GM19324 (cell line): ENCODE data around the gene HBEGF.

Experiments used
- ATAC-seq: cut with Tn5 transposase; IDR thresholded peaks from one replicate; pipeline ENCODE4 v1.9.1; 2021; ENCODE audit warnings: mild to moderate bottlenecking, moderate library complexity; ENCODE audit not compliant: unreplicated experiment, low FRiP score

The HBEGF gene

DNA sequence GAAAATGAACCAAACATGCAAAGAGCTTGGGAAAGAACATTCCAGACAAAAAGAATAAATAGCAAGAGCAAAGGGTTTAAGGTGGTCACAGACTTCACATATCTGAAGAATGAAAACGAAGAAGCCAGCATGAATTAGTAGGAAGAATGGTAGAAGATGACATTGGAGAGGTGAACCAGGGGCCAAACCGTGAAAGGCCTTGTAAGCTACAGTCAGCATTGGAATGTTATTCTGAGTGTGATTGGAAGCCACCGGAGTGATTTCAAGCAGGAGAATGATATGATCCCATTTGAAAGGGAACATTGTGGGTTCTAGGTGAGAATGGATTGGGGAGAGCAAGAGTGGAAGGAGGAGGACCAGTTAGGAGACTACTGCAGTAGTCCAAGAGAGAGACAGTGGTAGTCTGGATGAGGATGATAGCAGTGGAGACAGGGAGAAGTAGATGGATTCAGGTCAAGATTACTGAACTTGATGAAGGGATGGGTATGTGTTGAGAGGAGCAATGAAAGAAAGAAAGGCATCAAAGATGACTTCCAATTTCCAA lies 36.6 kb downstream of the HBEGF start:
- no peak for ATAC-seq

GRCh38 chr5:140305471-140305870 lies 40.9 kb downstream of the HBEGF start:
- no peak for ATAC-seq

DNA sequence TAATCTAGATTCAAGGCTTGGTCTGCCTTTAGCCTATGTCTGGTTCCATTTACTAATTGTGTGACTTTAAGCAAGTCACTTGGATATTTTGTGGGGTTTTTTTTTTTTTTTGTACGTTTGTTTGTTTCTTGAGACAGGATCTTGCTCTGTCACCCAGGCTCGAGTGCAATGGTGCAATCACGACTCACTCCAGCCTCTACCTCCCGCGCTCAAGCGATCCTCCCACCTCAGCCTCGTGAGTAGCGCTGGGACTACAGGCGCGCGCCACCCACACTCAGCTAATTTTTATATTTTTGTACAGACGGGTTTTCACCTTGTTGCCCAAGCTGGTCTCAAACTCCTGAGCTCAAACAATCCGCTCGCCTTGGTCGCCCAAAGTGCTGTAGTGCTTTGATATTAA lies 42.4 kb downstream of the HBEGF start:
- no peak for ATAC-seq

DNA sequence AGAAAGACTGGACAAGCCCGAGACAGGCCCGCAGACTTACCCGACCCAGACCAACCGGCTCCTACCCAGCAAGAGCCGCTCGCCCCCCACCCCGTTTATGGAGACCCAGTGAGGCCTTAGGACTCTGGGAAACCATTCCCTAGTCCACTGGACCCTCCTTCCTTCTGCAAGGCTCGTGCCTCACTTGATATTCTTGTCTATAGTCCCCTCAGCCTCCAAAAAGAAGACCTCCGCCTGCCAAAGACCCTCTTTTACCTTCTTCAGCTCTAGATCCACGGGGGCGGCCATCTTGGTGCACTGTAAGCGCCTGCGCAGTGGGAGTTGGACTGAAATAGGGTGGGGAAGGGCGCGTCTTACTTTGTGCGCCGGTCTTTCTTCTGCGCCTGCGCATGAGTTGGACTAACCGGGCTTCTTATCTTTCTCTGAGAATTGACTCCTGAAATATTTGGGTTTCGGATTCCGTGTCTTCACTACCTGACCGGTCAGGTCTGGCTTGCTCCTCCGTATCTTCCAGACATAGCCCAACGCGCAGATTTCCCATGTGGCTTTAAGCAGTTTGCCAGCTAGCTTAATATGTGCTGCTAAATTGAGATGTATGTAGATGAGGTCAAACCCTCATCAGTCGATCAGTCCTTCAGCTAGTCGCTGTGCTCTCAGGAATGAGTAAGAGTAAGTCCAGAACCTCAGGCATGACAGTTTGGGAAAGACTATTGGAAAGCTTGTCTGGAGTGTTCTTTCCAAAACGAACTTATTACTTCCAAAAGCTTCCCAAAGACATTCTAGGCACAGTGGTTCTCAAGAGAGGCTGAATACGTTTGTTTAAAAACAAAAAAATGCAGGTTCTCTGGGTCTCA lies 43.4 kb downstream of the HBEGF start, which contains the start of gene PFDN1:
Gene PFDN1 (minus strand): TSS at position 316 of the 854 bp plus-strand sequence. CDS start 28 bp downstream, at position 288.
- ATAC-seq: peak; percentile 95

GRCh38 chr5:140301136-140301535 lies 45.3 kb downstream of the HBEGF start:
- ATAC-seq: no peak

DNA sequence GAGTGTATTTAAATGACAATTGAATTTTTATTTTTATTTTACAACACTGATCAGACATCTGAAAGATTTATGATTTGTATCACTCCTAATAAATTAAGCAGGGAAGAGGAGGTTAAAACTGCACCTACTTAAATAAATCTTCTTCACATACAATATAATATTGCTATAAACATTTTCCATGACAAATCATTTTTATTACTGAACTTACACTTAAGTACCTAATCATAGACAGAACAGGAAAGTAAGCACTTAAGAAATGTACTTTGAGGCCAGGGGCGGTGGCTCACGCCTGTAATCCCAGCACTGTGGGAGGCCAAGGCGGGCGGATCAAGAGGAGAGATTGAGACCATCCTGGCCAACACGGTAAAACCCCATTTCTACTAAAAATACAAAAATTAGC lies 47.3 kb downstream of the HBEGF start:
- ATAC-seq: no peak

- no peak for ATAC-seq
Measured at GRCh38 chr5:140298183-140298601, 48.2 kb downstream of the HBEGF start.

DNA sequence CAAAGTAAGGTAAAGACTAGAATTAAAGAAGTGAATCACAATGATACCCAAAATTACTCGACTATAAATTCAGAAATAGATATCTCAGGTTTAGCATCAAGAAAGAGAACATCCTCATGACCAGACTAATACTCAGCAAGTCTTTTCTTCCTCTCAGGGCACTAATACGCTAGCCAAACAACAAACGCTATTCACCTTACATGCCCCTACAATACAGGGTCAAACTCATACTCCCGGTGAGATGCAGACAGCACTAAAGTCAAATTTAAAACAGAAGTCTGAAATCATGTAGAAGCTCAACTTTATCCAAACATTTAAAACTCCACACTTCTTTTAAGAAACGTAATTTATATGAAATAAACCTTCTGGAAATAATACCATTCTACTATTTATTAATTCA lies 49.1 kb downstream of the HBEGF start:
- ATAC-seq: no peak

- no peak for ATAC-seq
Measured at GRCh38 chr5:140296289-140296688, 50.1 kb downstream of the HBEGF start.

- no peak for ATAC-seq
Measured at GRCh38 chr5:140295414-140295813, 51.0 kb downstream of the HBEGF start.

- no peak for ATAC-seq
Measured at GRCh38 chr5:140294753-140295152, 51.6 kb downstream of the HBEGF start.

- ATAC-seq: no peak
Measured at GRCh38 chr5:140293849-140294100, 52.6 kb downstream of the HBEGF start.

- ATAC-seq: no peak
Measured at GRCh38 chr5:140293091-140293848, 53.1 kb downstream of the HBEGF start.

GRCh38 chr5:140292212-140293036 lies 54.0 kb downstream of the HBEGF start:
- no peak for ATAC-seq

DNA sequence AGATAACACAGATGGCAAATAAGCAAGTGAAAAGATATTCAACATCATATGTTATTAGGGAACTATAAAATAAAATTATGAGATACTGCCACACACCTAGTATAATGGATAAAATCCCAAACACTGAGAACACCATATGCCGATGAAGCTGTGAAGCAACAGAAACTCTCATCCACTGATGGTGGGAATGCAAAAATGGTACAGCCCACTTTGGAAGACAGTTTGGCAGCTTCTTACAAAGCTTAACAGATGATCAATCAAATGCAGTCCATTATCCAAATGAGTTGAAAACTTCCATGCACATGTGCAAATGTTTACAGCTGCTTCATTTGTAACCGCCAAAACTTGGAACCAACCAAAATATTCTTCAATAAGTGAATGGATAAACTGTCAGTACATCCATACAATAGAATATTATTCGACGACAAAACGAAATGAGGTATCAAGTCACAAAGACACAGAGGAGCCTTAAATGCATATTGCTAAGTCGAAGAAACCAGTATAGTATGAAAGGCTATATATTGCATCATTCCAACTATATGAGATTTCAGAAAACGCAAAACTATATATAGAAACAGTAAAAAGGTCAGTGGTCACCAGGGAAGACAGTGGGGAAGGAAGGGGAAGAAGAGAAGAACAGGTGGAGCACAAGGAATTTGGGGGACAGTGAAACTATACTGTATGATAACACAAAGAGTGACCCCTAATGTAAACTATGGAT lies 58.4 kb downstream of the HBEGF start:
- ATAC-seq: no peak

DNA sequence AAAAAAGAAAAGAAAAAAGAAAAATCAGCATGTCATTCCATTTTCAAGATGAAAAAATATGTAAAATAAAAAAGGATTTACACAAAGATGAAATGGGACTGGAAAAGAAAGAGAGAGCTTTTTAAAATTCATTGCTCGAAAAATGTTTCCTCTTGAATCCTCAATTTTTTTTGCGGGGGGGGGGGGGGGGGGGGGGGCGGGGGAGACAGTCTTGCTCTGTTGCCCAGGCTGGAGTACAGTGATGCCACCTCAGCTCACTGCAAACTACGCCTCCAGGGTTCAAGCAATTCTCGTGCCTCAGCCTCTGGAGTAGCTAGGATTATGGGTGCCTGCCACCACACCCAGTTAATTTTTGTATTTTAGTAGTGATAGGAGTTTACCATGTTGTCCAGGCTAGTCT lies 60.0 kb downstream of the HBEGF start:
- no peak for ATAC-seq

- no peak for ATAC-seq
Measured at GRCh38 chr5:140284013-140284412, 62.4 kb downstream of the HBEGF start.
